ENCODE measurements around the gene STXBP1. TPM values are rescaled to one million over a fixed set of nuclear protein-coding genes. Genes with fewer than 3 reads are reported as not detected.
A peak's percentile ranks its signal among the peaks of the same experiment; 100 is the strongest.

The STXBP1 gene
- 0.59 TPM for polyA plus RNA-seq (2012; ENCODE audit: low read depth, missing spikeins)

- DNase-seq (ENCODE audit: insufficient read length, low spot score) (peak; percentile 96), FAIRE-seq (peak; percentile 94)
- no peak for TF ChIP-seq POLR2AphosphoS5 (IDR thresholded peaks at IDR 0.05; ENCODE audit: low read depth, low read length)
- TF ChIP-seq POU2F2 (IDR thresholded peaks at IDR 0.05; ENCODE audit: low read depth, low read length), result no peak
- TF ChIP-seq PAX5 (IDR thresholded peaks at IDR 0.05; ENCODE audit: insufficient read depth, low read length, severe bottlenecking), result no peak
- TF ChIP-seq SPI1 (IDR thresholded peaks at IDR 0.05; ENCODE audit: low read depth, low read length), result no peak
- no peak for TF ChIP-seq POLR2A (IDR thresholded peaks at IDR 0.05; ENCODE audit: low read depth, low read length)
- no peak for TF ChIP-seq TAF1 (IDR thresholded peaks at IDR 0.05; ENCODE audit: low read depth, low read length)
These were observed at the start of gene STXBP1 for GRCh38 chr9:127611899-127612790. Gene STXBP1 (plus strand): TSS chr9:127612277. CDS start chr9:127612404, 127 bp downstream.

GRCh38 chr9:127562279-127562796, 49.7 kb upstream of the STXBP1 start:
- DNase-seq (ENCODE audit: insufficient read length, low spot score) (no peak), FAIRE-seq (no peak)
- no peak for TF ChIP-seq TAF1 (IDR thresholded peaks at IDR 0.05; ENCODE audit: low read depth, low read length)

- FAIRE-seq, result no peak
- DNase-seq (ENCODE audit: insufficient read length, low spot score), result no peak
- TF ChIP-seq SPI1 (IDR thresholded peaks at IDR 0.05; ENCODE audit: low read depth, low read length) (no peak), POU2F2 (IDR thresholded peaks at IDR 0.05; ENCODE audit: low read depth, low read length) (no peak), TAF1 (IDR thresholded peaks at IDR 0.05; ENCODE audit: low read depth, low read length) (no peak), POLR2A (IDR thresholded peaks at IDR 0.05; ENCODE audit: low read depth, low read length) (no peak), PAX5 (IDR thresholded peaks at IDR 0.05; ENCODE audit: insufficient read depth, low read length, severe bottlenecking) (no peak), POLR2AphosphoS5 (IDR thresholded peaks at IDR 0.05; ENCODE audit: low read depth, low read length) (no peak)
These were observed 49.2 kb upstream of the STXBP1 start for GRCh38 chr9:127562841-127563401.

- TF ChIP-seq POLR2A (IDR thresholded peaks at IDR 0.05; ENCODE audit: low read depth, low read length), result no peak
- no peak for TF ChIP-seq POLR2AphosphoS5 (IDR thresholded peaks at IDR 0.05; ENCODE audit: low read depth, low read length)
- TF ChIP-seq PAX5 (IDR thresholded peaks at IDR 0.05; ENCODE audit: insufficient read depth, low read length, severe bottlenecking), result no peak
- TF ChIP-seq SPI1 (IDR thresholded peaks at IDR 0.05; ENCODE audit: low read depth, low read length), result no peak
- no peak for TF ChIP-seq POU2F2 (IDR thresholded peaks at IDR 0.05; ENCODE audit: low read depth, low read length)
- no peak for TF ChIP-seq TAF1 (IDR thresholded peaks at IDR 0.05; ENCODE audit: low read depth, low read length)
- DNase-seq (ENCODE audit: insufficient read length, low spot score) (no peak), FAIRE-seq (no peak)
These were observed 48.5 kb upstream of the STXBP1 start for GRCh38 chr9:127563579-127563978.

- TF ChIP-seq POU2F2 (IDR thresholded peaks at IDR 0.05; ENCODE audit: low read depth, low read length), result no peak
- no peak for TF ChIP-seq SPI1 (IDR thresholded peaks at IDR 0.05; ENCODE audit: low read depth, low read length)
- no peak for TF ChIP-seq TAF1 (IDR thresholded peaks at IDR 0.05; ENCODE audit: low read depth, low read length)
- TF ChIP-seq POLR2AphosphoS5 (IDR thresholded peaks at IDR 0.05; ENCODE audit: low read depth, low read length), result no peak
- TF ChIP-seq POLR2A (IDR thresholded peaks at IDR 0.05; ENCODE audit: low read depth, low read length), result no peak
- no peak for TF ChIP-seq PAX5 (IDR thresholded peaks at IDR 0.05; ENCODE audit: insufficient read depth, low read length, severe bottlenecking)
- DNase-seq (ENCODE audit: insufficient read length, low spot score) (no peak), FAIRE-seq (no peak)
These were observed 46.8 kb upstream of the STXBP1 start for GRCh38 chr9:127565231-127565630.

- TF ChIP-seq TAF1 (IDR thresholded peaks at IDR 0.05; ENCODE audit: low read depth, low read length) (no peak), POLR2AphosphoS5 (IDR thresholded peaks at IDR 0.05; ENCODE audit: low read depth, low read length) (no peak)
- FAIRE-seq (no peak), DNase-seq (ENCODE audit: insufficient read length, low spot score) (no peak)
These were observed 45.6 kb upstream of the STXBP1 start for GRCh38 chr9:127566351-127567001.

GRCh38 chr9:127567035-127567729, 44.9 kb upstream of the STXBP1 start:
- FAIRE-seq (no peak), DNase-seq (ENCODE audit: insufficient read length, low spot score) (no peak)

GRCh38 chr9:127567730-127568617, 44.1 kb upstream of the STXBP1 start:
- DNase-seq (ENCODE audit: insufficient read length, low spot score), result no peak
- no peak for FAIRE-seq
- TF ChIP-seq TAF1 (IDR thresholded peaks at IDR 0.05; ENCODE audit: low read depth, low read length), result no peak
- no peak for TF ChIP-seq POLR2A (IDR thresholded peaks at IDR 0.05; ENCODE audit: low read depth, low read length)
- TF ChIP-seq SPI1 (IDR thresholded peaks at IDR 0.05; ENCODE audit: low read depth, low read length), result no peak

More at GRCh38 chr9:127567035-127567729, 44.9 kb upstream of the STXBP1 start:
- TF ChIP-seq POLR2A (IDR thresholded peaks at IDR 0.05; ENCODE audit: low read depth, low read length) (no peak), POLR2AphosphoS5 (IDR thresholded peaks at IDR 0.05; ENCODE audit: low read depth, low read length) (no peak), PAX5 (IDR thresholded peaks at IDR 0.05; ENCODE audit: insufficient read depth, low read length, severe bottlenecking) (no peak), POU2F2 (IDR thresholded peaks at IDR 0.05; ENCODE audit: low read depth, low read length) (no peak), SPI1 (IDR thresholded peaks at IDR 0.05; ENCODE audit: low read depth, low read length) (no peak), TAF1 (IDR thresholded peaks at IDR 0.05; ENCODE audit: low read depth, low read length) (no peak)
